ENCODE results near the gene MARCHF3.
"Not testable (repeated sequence)": the region's sequence is repeated elsewhere in the genome, so short reads cannot be mapped to it uniquely, and the experiment has no call there.

MARCHF3 gene

DNA sequence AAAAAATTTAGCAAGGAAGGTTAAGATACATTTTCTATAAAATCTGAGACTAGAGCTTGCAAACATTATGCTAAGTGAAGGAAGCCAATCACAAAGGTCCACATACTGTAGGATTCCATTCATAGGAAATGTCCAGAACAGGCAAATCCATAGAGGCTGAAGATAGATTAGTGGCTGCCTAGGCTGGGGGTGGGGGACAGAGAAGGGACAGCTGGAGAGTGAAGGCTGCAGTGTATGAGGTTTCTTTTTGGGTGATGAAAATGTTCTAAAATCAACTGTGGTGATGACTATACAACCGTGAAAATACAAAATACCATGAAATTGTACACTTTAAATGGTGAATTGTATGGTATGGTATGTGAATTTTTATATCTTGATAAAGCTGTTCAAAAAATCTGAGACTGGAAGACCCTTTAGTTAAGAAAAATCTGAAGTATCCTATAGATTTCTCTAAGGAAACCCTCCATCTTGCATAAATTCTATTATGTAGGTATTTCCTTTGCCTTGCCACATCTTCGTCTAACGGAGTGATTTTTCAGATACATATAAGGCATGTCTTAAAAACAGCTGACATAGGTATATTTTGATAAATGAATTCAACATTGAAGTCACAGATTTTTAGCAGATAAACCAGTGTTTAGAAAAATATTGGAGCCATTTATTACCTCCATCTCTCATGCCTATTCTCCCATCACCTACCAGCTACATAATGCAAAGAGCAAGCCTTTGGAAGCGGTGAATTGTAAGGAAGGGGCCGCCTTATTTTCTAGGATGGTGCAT, 132.3 kb downstream of the MARCHF3 start:
- H2BK12ac ChIP-seq (ENCODE audit: low read length), result no peak overlapping the region
- no peak overlapping the region for H3K14ac ChIP-seq (ENCODE audit: low read length)
- H3K4ac ChIP-seq (ENCODE audit: low read depth, low read length), result no peak overlapping the region
- H3K9ac ChIP-seq (ENCODE audit: low read length), result no peak overlapping the region
- H3K27ac ChIP-seq (ENCODE audit: low read depth, low read length), result no peak overlapping the region
- H3K4me2 ChIP-seq (ENCODE audit: low read length), result no peak overlapping the region
- no peak overlapping the region for H4K12ac ChIP-seq (ENCODE audit: low read depth, low read length)
- no peak overlapping the region for H4K8ac ChIP-seq (ENCODE audit: low read depth, low read length)
- no peak overlapping the region for H4K91ac ChIP-seq (ENCODE audit: low read depth, low read length)
- no peaks in the 10 kb centered on the region for H3K9me3 ChIP-seq (ENCODE audit: insufficient read depth, low read depth, low read length)
- no peak overlapping the region for H2BK5ac ChIP-seq (ENCODE audit: low read depth, low read length, poor library complexity)
- no peak overlapping the region for H2AFZ ChIP-seq (ENCODE audit: insufficient read depth, low read length, poor library complexity)
- H3K79me2 ChIP-seq (ENCODE audit: control insufficient read depth, insufficient read depth, low read length, poor library complexity), result no peaks in the 10 kb centered on the region
- no peak for DNase-seq
- WGBS (ENCODE audit: extremely low coverage, insufficient coverage, insufficient read length), result no CpG with 5 or more reads among the region's 5 CpGs
- no peaks in the 10 kb centered on the region for H3K36me3 ChIP-seq (ENCODE audit: control insufficient read depth in 1 of 2, insufficient read depth in 2 of 2, low read length in 2 of 2)
- H2AK5ac ChIP-seq (ENCODE audit: low read length), result no peak overlapping the region
- no peak overlapping the region for H2BK120ac ChIP-seq (ENCODE audit: insufficient read depth, low read length, poor library complexity)
- H3K4me1 ChIP-seq (ENCODE audit: control insufficient read depth in 1 of 2, insufficient read depth in 2 of 2, low read length in 2 of 2), result no peaks in the 10 kb centered on the region
- no peak overlapping the region for H3K23ac ChIP-seq (ENCODE audit: low read length)
- H3K79me1 ChIP-seq (ENCODE audit: low read length), result no peaks in the 10 kb centered on the region
- H3K18ac ChIP-seq (ENCODE audit: low read length), result no peak overlapping the region
- no peaks in the 10 kb centered on the region for H3K27me3 ChIP-seq (ENCODE audit: insufficient read depth, low read length)
- H3K4me3 ChIP-seq (ENCODE audit: low read depth, low read length), result no peak overlapping the region

DNA sequence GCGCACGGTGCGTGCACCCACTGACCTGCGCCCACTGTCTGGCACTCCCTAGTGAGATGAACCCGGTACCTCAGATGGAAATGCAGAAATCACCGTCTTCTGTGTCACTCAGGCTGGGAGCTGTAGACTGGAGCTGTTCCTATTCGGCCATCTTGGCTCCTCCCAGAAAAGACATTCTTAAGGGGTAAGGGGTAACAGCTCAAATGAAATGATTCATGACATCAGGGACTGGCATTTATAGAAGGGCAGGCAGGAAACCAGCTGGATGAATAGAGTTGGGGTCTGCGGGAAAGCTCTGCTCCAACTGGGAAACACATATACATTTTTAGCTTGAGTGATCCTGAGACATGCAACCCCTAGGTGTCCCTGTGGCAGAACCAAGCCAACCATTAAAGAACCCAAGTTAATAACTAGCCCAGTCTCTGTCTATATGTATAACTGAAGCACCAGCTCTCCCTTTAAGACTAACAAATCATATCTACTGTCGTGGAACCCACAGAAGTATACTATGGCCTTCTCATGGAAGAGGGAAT, 134.1 kb downstream of the MARCHF3 start:
- Histone ChIP-seq H2BK12ac (ENCODE audit: low read length) (no peak overlapping the region), H3K79me2 (ENCODE audit: control insufficient read depth, insufficient read depth, low read length, poor library complexity) (no peaks in the 10 kb centered on the region), H3K4me2 (ENCODE audit: low read length) (no peak overlapping the region), H3K4me3 (ENCODE audit: low read depth, low read length) (no peak overlapping the region), H3K27ac (ENCODE audit: low read depth, low read length) (no peak overlapping the region), H4K12ac (ENCODE audit: low read depth, low read length) (no peak overlapping the region), H3K4me1 (ENCODE audit: control insufficient read depth in 1 of 2, insufficient read depth in 2 of 2, low read length in 2 of 2) (no peaks in the 10 kb centered on the region), H4K91ac (ENCODE audit: low read depth, low read length) (no peak overlapping the region), H4K8ac (ENCODE audit: low read depth, low read length) (no peak overlapping the region), H3K23ac (ENCODE audit: low read length) (no peak overlapping the region), H3K79me1 (ENCODE audit: low read length) (no peaks in the 10 kb centered on the region), H3K4ac (ENCODE audit: low read depth, low read length) (no peak overlapping the region), H3K14ac (ENCODE audit: low read length) (no peak overlapping the region), H3K9me3 (ENCODE audit: insufficient read depth, low read depth, low read length) (no peaks in the 10 kb centered on the region), H2BK120ac (ENCODE audit: insufficient read depth, low read length, poor library complexity) (no peak overlapping the region), H2AFZ (ENCODE audit: insufficient read depth, low read length, poor library complexity) (no peak overlapping the region), H2AK5ac (ENCODE audit: low read length) (no peak overlapping the region), H3K27me3 (ENCODE audit: insufficient read depth, low read length) (no peaks in the 10 kb centered on the region), H2BK5ac (ENCODE audit: low read depth, low read length, poor library complexity) (no peak overlapping the region), H3K18ac (ENCODE audit: low read length) (no peak overlapping the region), H3K36me3 (ENCODE audit: control insufficient read depth in 1 of 2, insufficient read depth in 2 of 2, low read length in 2 of 2) (no peaks in the 10 kb centered on the region), H3K9ac (ENCODE audit: low read length) (no peak overlapping the region)
- WGBS (ENCODE audit: extremely low coverage, insufficient coverage, insufficient read length), result no CpG with 5 or more reads among the region's 9 CpGs
- no peak for DNase-seq

DNA sequence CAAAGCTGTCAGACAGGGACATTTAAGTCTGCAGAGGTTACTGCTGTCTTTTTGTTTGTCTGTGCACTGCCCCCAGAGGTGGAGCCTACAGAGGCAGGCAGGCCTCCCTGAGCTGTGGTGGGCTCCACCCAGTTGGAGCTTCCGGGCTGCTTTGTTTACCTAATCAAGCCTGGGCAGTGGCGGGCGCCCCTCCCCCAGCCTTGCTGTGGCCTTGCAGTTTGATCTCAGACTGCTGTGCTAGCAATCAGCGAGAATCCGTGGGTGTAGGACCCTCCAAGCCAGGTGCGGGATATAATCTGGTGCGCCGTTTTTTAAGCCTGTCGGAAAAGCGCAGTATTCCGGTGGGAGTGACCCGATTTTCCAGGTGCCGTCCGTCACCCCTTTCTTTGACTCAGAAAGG, 134.6 kb downstream of the MARCHF3 start:
- not testable (repeated sequence) for H3K9me3 ChIP-seq (ENCODE audit: insufficient read depth, low read depth, low read length); H3K14ac ChIP-seq (ENCODE audit: low read length)
- WGBS (ENCODE audit: extremely low coverage, insufficient coverage, insufficient read length), result no CpG with 5 or more reads among the region's 14 CpGs

DNA sequence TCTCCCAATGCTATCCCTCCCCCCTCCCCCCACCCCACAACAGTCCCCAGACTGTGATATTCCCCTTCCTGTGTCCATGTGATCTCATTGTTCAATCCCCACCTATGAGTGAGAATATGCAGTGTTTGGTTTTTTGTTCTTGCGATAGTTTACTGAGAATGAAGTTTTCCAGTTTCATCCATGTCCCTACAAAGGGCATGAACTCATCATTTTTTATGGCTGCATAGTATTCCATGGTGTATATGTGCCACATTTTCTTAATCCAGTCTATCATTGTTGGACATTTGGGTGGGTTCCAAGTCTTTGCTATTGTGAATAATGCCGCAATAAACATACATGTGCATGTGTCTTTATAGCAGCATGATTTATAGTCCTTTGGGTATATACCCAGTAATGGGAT, 139.9 kb downstream of the MARCHF3 start:
- H2BK5ac ChIP-seq (ENCODE audit: low read depth, low read length, poor library complexity); H3K23ac ChIP-seq (ENCODE audit: low read length); DNase-seq; H3K27ac ChIP-seq (ENCODE audit: low read depth, low read length); H3K14ac ChIP-seq (ENCODE audit: low read length); H3K4me2 ChIP-seq (ENCODE audit: low read length); H3K79me2 ChIP-seq (ENCODE audit: control insufficient read depth, insufficient read depth, low read length, poor library complexity); H3K4me3 ChIP-seq (ENCODE audit: low read depth, low read length); H3K4ac ChIP-seq (ENCODE audit: low read depth, low read length); H3K9me3 ChIP-seq (ENCODE audit: insufficient read depth, low read depth, low read length); H3K79me1 ChIP-seq (ENCODE audit: low read length); H3K36me3 ChIP-seq (ENCODE audit: control insufficient read depth in 1 of 2, insufficient read depth in 2 of 2, low read length in 2 of 2); H3K4me1 ChIP-seq (ENCODE audit: control insufficient read depth in 1 of 2, insufficient read depth in 2 of 2, low read length in 2 of 2); H3K27me3 ChIP-seq (ENCODE audit: insufficient read depth, low read length); H4K91ac ChIP-seq (ENCODE audit: low read depth, low read length); H2AK5ac ChIP-seq (ENCODE audit: low read length); H4K8ac ChIP-seq (ENCODE audit: low read depth, low read length); H4K12ac ChIP-seq (ENCODE audit: low read depth, low read length); H2BK12ac ChIP-seq (ENCODE audit: low read length); H3K18ac ChIP-seq (ENCODE audit: low read length); H3K9ac ChIP-seq (ENCODE audit: low read length); H2AFZ ChIP-seq (ENCODE audit: insufficient read depth, low read length, poor library complexity); H2BK120ac ChIP-seq (ENCODE audit: insufficient read depth, low read length, poor library complexity): not testable (repeated sequence)
- no CpG with 5 or more reads among the region's 2 CpGs for WGBS (ENCODE audit: extremely low coverage, insufficient coverage, insufficient read length)

More for the DNA sequence above, 134.6 kb downstream of the MARCHF3 start:
- H2AFZ ChIP-seq (ENCODE audit: insufficient read depth, low read length, poor library complexity); H2AK5ac ChIP-seq (ENCODE audit: low read length); H3K4me1 ChIP-seq (ENCODE audit: control insufficient read depth in 1 of 2, insufficient read depth in 2 of 2, low read length in 2 of 2); H3K79me2 ChIP-seq (ENCODE audit: control insufficient read depth, insufficient read depth, low read length, poor library complexity); H3K36me3 ChIP-seq (ENCODE audit: control insufficient read depth in 1 of 2, insufficient read depth in 2 of 2, low read length in 2 of 2); H3K18ac ChIP-seq (ENCODE audit: low read length); H3K9ac ChIP-seq (ENCODE audit: low read length); H3K4me2 ChIP-seq (ENCODE audit: low read length); H3K23ac ChIP-seq (ENCODE audit: low read length); H3K4ac ChIP-seq (ENCODE audit: low read depth, low read length); H4K91ac ChIP-seq (ENCODE audit: low read depth, low read length); DNase-seq; H3K79me1 ChIP-seq (ENCODE audit: low read length); H2BK12ac ChIP-seq (ENCODE audit: low read length); H2BK5ac ChIP-seq (ENCODE audit: low read depth, low read length, poor library complexity); H4K8ac ChIP-seq (ENCODE audit: low read depth, low read length); H3K4me3 ChIP-seq (ENCODE audit: low read depth, low read length); H3K27me3 ChIP-seq (ENCODE audit: insufficient read depth, low read length); H3K27ac ChIP-seq (ENCODE audit: low read depth, low read length); H2BK120ac ChIP-seq (ENCODE audit: insufficient read depth, low read length, poor library complexity); H4K12ac ChIP-seq (ENCODE audit: low read depth, low read length): not testable (repeated sequence)
